HepG2 (cell line): ENCODE measurements around the gene SLC6A12. TPM values are rescaled to one million over a fixed set of nuclear protein-coding genes. Genes with fewer than 3 reads are reported as not detected.

Experiments used
- FOXK1 ChIP-seq: sonication (generic); formaldehyde crosslinking; IDR thresholded peaks from 2 replicates; pipeline ENCODE4 v1.4.0; 2020; ENCODE audit warnings: low read depth, missing genetic modification reagents, borderline replicate concordance
- TSC22D2 ChIP-seq: sonication (generic); formaldehyde crosslinking; IDR thresholded peaks from 2 replicates; pipeline ENCODE4 v1.5.1; 2020; ENCODE audit warnings: missing genetic modification reagents, mild to moderate bottlenecking, borderline replicate concordance
- ZNF331 ChIP-seq: sonication (generic); formaldehyde crosslinking; IDR thresholded peaks from 2 replicates; pipeline ENCODE4 v1.4.0; 2020; ENCODE audit warnings: missing genetic modification reagents
- ZNF33A ChIP-seq: sonication (generic); formaldehyde crosslinking; IDR thresholded peaks from 2 replicates; pipeline ENCODE4 v1.5.1; 2020; ENCODE audit warnings: missing genetic modification reagents, mild to moderate bottlenecking, moderate library complexity, borderline replicate concordance
- polyA plus RNA-seq, 8 experiments: library from polyadenylated mRNA; depleted of rRNA in 3 of 8; stranded (reverse) in 7 of 8; unstranded in 1 of 8; fragments of >200 nt; fragmentation: Illumina TruSeq in 4 of 8; extraction: Trizol in 4 of 8; gene quantifications; 2 replicates each; pipeline versions ENCODE4 v1.2.1 to v1.2.3, GENCODE V29; 2011 to 2016; ENCODE audit warnings: low read depth in 4 of 8, missing spikeins in 1 of 8, mixed read lengths in 1 of 8; ENCODE audit not compliant: insufficient read depth in 1 of 8
- total RNA-seq, 5 experiments: library from RNA; depleted of rRNA; stranded (reverse); fragments of >200 nt; fragmentation: Illumina TruSeq; extraction: Trizol; gene quantifications; 2 replicates each; pipeline ENCODE4 v1.2.3, GENCODE V29; 2016; ENCODE audit warnings: low read depth in 1 of 5
- TF ChIP-seq, protein P1 (sequence below): sonication (generic); formaldehyde crosslinking; IDR thresholded peaks from 2 replicates; pipeline ENCODE4 v1.4.0; 2020; ENCODE audit warnings: mild to moderate bottlenecking, missing genetic modification reagents
- TF ChIP-seq, protein P2 (sequence below): sonication (generic); formaldehyde crosslinking; IDR thresholded peaks from 2 replicates; pipeline ENCODE4 v1.5.1; 2020; ENCODE audit warnings: missing genetic modification reagents, mild to moderate bottlenecking, borderline replicate concordance
- TF ChIP-seq, protein P3 (sequence below): IDR thresholded peaks from 2 replicates; pipeline ENCODE4 v1.6.1; 2018; ENCODE audit warnings: missing genetic modification reagents

The SLC6A12 gene
- total and polyA plus RNA-seq, 2 of the 13 experiments (the other 11 are each of a cell fraction or from before 2014, with no cell fraction given) = 3.7 to 18.8 TPM

DNA sequence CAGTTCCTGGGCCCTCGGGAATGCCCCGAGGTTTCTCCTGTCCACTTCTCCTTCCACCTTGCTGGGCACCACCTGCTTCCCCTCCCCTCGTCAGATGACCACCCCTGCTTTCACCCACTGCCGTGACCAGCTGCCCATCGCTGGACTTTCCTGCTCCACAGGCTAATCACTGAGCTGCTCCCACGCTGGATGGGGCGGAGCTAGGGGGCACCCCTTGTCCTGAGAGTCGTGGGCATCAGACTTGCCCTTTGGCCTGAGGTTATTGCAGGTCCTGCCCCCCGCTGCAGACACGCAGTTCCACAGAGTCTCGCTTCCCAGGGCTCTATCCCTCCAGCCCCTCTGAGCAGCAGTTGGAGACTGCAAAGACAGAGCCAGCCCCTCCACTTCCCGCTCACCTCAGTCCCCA is 427 bp downstream of the SLC6A12 start (continued):
- no peak for TF ChIP-seq FOXK1 (CRISPR knock-in tag)
- TF ChIP-seq, protein P1, sequence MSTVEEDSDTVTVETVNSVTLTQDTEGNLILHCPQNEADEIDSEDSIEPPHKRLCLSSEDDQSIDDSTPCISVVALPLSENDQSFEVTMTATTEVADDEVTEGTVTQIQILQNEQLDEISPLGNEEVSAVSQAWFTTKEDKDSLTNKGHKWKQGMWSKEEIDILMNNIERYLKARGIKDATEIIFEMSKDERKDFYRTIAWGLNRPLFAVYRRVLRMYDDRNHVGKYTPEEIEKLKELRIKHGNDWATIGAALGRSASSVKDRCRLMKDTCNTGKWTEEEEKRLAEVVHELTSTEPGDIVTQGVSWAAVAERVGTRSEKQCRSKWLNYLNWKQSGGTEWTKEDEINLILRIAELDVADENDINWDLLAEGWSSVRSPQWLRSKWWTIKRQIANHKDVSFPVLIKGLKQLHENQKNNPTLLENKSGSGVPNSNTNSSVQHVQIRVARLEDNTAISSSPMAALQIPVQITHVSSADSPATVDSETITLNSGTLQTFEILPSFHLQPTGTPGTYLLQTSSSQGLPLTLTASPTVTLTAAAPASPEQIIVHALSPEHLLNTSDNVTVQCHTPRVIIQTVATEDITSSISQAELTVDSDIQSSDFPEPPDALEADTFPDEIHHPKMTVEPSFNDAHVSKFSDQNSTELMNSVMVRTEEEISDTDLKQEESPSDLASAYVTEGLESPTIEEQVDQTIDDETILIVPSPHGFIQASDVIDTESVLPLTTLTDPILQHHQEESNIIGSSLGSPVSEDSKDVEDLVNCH (CRISPR knock-in tag) = 0 out of 2 replicates have a peak, but pooled peaks have one; percentile 39
- TF ChIP-seq, protein P2, sequence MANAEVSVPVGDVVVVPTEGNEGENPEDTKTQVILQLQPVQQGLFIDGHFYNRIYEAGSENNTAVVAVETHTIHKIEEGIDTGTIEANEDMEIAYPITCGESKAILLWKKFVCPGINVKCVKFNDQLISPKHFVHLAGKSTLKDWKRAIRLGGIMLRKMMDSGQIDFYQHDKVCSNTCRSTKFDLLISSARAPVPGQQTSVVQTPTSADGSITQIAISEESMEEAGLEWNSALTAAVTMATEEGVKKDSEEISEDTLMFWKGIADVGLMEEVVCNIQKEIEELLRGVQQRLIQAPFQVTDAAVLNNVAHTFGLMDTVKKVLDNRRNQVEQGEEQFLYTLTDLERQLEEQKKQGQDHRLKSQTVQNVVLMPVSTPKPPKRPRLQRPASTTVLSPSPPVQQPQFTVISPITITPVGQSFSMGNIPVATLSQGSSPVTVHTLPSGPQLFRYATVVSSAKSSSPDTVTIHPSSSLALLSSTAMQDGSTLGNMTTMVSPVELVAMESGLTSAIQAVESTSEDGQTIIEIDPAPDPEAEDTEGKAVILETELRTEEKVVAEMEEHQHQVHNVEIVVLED (CRISPR knock-in tag) = no peak
- no peak for TF ChIP-seq ZNF331
- TF ChIP-seq, protein P3, sequence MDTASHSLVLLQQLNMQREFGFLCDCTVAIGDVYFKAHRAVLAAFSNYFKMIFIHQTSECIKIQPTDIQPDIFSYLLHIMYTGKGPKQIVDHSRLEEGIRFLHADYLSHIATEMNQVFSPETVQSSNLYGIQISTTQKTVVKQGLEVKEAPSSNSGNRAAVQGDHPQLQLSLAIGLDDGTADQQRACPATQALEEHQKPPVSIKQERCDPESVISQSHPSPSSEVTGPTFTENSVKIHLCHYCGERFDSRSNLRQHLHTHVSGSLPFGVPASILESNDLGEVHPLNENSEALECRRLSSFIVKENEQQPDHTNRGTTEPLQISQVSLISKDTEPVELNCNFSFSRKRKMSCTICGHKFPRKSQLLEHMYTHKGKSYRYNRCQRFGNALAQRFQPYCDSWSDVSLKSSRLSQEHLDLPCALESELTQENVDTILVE = no peak
- no peak for TF ChIP-seq TSC22D2 (CRISPR knock-in tag)
- TF ChIP-seq ZNF33A (CRISPR knock-in tag) = no peak
- TF ChIP-seq, all 625 proteins: peak for 8
